ENCODE measurements around the gene MYOT.
"Not testable (repeated sequence)": the region's sequence is repeated elsewhere in the genome, so short reads cannot be mapped to it uniquely, and the experiment has no call there.

The MYOT gene

GRCh38 chr5:137853165-137853564 lies 14.5 kb upstream of the MYOT start:
- DNase-seq (ENCODE audit: low read depth in 1 of 2, low spot score in 1 of 2): not testable (repeated sequence)

GRCh38 chr5:137856201-137856600 lies 11.5 kb upstream of the MYOT start:
- no peak for DNase-seq (ENCODE audit: low read depth in 1 of 2, low spot score in 1 of 2)

- DNase-seq (ENCODE audit: low read depth in 1 of 2, low spot score in 1 of 2): no peak
Observed at GRCh38 chr5:137856916-137857862, 10.5 kb upstream of the MYOT start.

GRCh38 chr5:137858223-137858916 lies 9.3 kb upstream of the MYOT start:
- no peak for DNase-seq (ENCODE audit: low read depth in 1 of 2, low spot score in 1 of 2)

GRCh38 chr5:137858954-137859353 lies 8.7 kb upstream of the MYOT start:
- DNase-seq (ENCODE audit: low read depth in 1 of 2, low spot score in 1 of 2): no peak

- no peak for DNase-seq (ENCODE audit: low read depth in 1 of 2, low spot score in 1 of 2)
Observed at GRCh38 chr5:137862251-137862650, 5.4 kb upstream of the MYOT start.

GRCh38 chr5:137863653-137864052 lies 4.0 kb upstream of the MYOT start:
- not testable (repeated sequence) for DNase-seq (ENCODE audit: low read depth in 1 of 2, low spot score in 1 of 2)

GRCh38 chr5:137866541-137867388 lies 895 bp upstream of the MYOT start:
- no peak for DNase-seq (ENCODE audit: low read depth in 1 of 2, low spot score in 1 of 2)

GRCh38 chr5:137870647-137871339 lies 3.1 kb downstream of the MYOT start:
- DNase-seq (ENCODE audit: low read depth in 1 of 2, low spot score in 1 of 2): no peak

- DNase-seq (ENCODE audit: low read depth in 1 of 2, low spot score in 1 of 2): no peak
Observed at GRCh38 chr5:137871571-137871970, 3.9 kb downstream of the MYOT start.

GRCh38 chr5:137872466-137872865 lies 4.8 kb downstream of the MYOT start:
- no peak for DNase-seq (ENCODE audit: low read depth in 1 of 2, low spot score in 1 of 2)

- DNase-seq (ENCODE audit: low read depth in 1 of 2, low spot score in 1 of 2): no peak
Observed at GRCh38 chr5:137876101-137876500, 8.4 kb downstream of the MYOT start.

- DNase-seq (ENCODE audit: low read depth in 1 of 2, low spot score in 1 of 2): no peak
Observed at GRCh38 chr5:137880313-137880712, 12.7 kb downstream of the MYOT start.

GRCh38 chr5:137887831-137888230 lies 20.2 kb downstream of the MYOT start:
- no peak for DNase-seq (ENCODE audit: low read depth in 1 of 2, low spot score in 1 of 2)

GRCh38 chr5:137888466-137888862 lies 20.8 kb downstream of the MYOT start:
- no peak for DNase-seq (ENCODE audit: low read depth in 1 of 2, low spot score in 1 of 2)

GRCh38 chr5:137888863-137889759 lies 21.5 kb downstream of the MYOT start, which contains the start of gene PKD2L2:
TSS of gene PKD2L2 (plus strand) at chr5:137889457. CDS start at chr5:137889492, 35 bp downstream.
- DNase-seq (ENCODE audit: low read depth in 1 of 2, low spot score in 1 of 2): peak; percentile 61 to 75

GRCh38 chr5:137890845-137891244 lies 23.2 kb downstream of the MYOT start:
- no peak for DNase-seq (ENCODE audit: low read depth in 1 of 2, low spot score in 1 of 2)

- DNase-seq (ENCODE audit: low read depth in 1 of 2, low spot score in 1 of 2): no peak
Observed at GRCh38 chr5:137891849-137892248, 24.2 kb downstream of the MYOT start.

GRCh38 chr5:137894586-137894985 lies 26.9 kb downstream of the MYOT start:
- DNase-seq (ENCODE audit: low read depth in 1 of 2, low spot score in 1 of 2): no peak

- DNase-seq (ENCODE audit: low read depth in 1 of 2, low spot score in 1 of 2): no peak
Observed at GRCh38 chr5:137896560-137896959, 28.9 kb downstream of the MYOT start.
